Astrocyte of the hippocampus (primary cell): Measurements from ENCODE around the gene TRAF3IP1.
"Not testable (repeated sequence)": the region's sequence is repeated elsewhere in the genome, so short reads cannot be mapped to it uniquely, and the experiment has no call there.

Experiments
- DNase-seq: peaks from one replicate; pipeline ENCODE4 v3.0.0; 2011; ENCODE audit warnings: low read depth, low spot score

Gene TRAF3IP1

DNA sequence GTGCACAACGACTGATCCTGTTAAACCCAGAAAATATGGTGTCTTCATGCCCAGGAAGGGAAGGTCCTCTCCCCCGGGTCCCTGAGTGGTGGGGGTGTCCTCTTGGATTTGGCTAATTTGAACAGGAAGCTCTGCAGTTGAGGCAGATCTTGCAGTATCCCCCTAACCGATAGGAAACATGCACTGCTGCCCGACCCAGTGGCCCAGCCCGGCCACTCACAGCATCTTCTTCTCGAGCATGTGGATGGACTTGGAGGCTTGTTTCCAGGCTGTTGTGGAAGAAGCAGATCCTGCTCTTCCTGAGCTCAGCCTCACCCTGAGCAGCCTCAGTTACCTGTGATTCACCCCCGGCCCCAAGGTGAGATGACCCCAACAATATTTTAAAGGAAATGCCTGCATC is 60.0 kb downstream of the TRAF3IP1 start:
- no peak for DNase-seq

DNA sequence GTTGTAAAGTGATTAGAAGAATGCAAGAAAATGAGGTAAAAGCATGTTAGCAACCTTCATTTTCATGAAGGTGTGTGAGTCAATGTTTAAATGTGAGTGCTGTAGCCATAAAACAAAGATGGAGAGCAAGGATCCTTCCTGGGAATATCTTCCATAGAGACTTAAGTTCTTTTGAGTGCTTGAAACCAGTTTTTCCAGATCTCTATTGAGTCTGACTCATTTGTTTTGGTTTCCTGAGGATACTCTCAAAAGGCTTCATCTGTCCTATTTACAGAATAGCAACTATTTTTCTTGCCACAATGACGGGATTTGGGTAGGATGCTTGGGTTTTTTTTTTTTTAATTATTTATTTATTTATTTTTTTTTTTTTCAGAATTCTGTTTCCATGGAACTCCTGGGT is 60.5 kb downstream of the TRAF3IP1 start:
- DNase-seq: peak; percentile 41

DNA sequence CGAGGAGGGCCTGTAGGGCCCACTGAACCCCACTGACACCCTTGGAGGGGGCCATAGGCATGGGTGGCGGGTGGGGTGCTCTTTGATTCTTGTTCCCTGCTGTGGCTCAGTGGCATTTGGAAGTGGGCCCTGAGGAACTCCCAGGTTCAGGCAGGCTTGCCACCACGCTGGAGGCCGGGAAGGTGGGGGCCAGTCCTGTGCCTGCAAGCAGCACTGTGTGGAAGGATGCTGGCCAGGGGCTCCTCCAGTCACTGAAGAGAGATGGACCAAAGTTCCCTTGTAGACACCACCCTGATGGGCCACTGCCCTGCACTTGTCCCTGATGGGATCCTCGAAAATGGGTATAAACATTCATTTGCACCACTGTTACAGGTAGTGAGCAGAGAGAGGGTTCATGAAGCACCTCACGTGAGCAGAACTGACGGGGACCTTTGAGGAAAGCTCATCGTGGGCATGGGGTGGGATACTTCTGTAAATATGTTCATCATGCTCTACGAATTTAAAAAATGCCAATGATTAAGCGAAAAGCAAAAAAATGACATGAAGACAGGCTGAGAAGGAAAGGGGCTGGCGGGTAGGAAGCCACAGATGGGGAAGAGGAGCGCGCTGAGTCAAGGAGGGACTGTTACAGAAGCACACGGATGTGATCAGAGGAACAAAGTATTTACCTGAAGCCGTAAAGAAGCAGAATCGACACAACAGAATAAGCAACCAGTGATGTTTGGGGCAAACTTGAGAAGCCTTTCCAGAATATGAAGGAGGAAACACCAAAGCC is 61.2 kb downstream of the TRAF3IP1 start:
- no peak for DNase-seq

DNA sequence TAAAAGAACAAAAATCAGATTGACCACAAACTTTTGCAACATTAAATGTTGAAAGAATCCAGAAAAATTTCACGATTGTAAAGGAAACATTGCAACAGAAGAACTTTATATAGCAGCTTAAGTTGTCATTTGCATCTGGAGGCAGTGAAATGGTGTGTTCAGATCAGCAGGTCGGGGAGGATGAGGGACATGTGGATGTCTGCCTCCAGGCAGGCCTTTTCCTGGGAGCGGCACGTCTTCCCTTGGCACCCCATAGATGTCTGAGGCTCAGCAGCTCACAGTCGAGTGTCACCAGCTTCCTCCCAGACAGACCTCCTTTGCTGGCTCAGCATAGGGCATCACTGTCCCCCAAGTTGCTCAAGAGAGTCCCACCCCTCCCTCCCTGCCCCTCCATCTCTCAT is 62.1 kb downstream of the TRAF3IP1 start:
- no peak for DNase-seq

DNA sequence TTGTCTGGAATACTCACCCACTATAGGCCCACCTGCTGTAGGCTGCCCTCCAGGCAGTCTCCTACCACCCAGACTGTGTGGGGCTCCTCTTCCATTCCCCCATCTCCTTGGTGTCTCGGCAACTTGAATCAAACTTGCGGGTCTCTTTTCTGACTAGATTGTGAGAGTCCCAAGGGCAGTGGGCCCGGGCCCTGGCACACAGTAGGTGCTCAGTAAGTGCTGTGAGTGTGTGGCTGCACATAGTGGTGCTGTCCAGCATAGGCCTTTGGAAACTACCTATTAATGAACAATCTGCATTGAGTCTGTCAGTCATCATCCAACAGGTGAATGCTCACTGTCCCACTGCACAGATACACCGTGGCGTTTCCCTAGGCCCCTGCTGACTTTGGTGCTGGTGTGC is 62.8 kb downstream of the TRAF3IP1 start:
- DNase-seq: no peak

DNA sequence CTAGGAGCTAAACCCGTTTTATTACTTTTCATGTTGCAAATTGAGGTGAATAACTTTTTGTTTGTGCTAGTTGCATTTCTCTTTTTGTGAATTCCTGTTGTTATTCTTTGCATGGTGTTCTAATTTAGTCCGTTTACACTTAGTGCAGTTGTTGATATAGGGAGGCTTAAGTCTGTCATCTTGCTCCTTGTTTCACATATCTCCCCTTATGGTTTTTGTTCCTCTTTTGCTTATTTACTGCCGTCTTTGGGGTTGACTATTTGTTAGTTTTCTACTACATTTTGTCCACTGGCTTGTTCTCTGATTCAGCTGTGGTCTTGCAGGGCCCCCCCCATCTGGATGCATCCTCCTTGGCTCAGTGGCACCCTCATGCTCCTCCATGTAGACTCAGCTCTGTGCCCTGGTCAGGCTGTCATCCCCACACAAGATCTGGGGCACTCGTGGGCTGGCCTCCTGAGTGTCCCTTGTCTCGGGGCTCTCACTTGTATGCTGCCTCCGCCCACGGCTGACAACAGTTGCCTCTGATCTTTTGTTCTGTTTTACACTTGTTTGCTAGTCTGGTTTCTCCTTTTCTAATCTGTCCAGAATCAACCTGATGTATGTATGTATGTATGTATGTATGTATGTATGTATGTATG is 63.5 kb downstream of the TRAF3IP1 start:
- DNase-seq: no peak

DNA sequence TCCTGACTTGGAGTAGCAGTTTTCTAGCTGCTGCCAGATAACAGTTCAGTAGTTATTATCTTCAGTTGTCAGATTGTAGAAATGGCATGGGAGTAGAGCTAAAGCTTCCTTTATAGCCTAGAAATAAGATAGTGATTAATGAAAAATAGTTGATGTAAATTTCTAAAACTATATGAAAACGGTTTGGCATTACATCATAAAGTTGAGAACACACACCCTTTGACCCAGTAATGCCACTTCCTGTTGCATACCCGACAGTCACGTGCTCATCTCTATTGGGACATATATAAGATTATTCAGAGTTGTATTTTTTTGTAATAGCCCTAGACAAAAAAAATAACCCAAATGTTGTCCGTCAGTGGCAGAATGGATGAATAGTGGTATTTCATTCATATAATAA is 67.0 kb downstream of the TRAF3IP1 start:
- DNase-seq: no peak

DNA sequence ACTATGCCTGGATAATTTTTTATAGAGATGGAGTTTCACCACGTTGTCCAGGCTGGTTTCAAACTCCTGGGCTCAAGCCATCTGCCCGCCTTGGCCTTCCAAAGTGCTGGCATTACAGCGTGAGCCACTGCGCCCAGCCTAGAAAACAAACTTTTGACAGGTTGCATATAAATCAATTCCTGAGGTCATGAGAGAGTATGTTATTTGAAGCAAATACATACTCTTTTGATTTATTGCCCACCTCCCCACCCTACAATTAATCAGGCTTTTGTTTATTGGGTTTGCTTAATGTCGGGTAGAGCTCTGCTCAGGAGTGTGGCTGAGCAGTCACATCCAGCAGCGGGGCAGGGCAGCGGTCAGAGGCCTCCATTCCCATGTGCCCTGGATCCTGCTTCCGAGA is 68.5 kb downstream of the TRAF3IP1 start:
- no peak for DNase-seq

DNA sequence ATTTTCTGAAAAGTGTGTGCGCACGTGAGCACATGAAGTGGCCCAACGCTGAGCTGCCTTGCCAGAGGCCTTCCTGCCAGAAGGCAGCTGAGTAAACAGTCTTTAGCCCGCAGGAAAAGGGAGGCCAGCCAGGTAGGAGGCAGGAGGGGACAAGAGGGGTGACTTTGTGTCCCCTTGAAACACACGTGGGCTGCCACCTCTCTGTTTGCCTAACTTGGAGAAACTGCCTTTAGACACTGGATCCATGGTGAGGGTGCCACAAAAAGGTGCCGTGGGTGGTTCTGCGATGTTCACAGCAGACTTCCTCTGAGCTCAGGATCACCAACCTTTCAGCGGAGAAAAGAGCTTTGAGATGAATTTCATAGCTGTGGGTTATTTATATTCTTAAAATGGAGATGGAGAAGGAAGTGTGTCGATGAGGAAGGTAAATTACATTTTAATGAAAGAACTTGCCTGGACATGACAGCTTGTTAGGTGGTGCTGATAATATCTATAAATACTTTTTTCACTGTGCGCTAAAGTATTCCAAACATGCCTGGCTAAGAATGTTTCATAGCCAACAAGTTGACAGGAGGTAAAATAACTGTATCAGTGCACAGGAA is 69.8 kb downstream of the TRAF3IP1 start:
- peak; percentile 48 for DNase-seq

DNA sequence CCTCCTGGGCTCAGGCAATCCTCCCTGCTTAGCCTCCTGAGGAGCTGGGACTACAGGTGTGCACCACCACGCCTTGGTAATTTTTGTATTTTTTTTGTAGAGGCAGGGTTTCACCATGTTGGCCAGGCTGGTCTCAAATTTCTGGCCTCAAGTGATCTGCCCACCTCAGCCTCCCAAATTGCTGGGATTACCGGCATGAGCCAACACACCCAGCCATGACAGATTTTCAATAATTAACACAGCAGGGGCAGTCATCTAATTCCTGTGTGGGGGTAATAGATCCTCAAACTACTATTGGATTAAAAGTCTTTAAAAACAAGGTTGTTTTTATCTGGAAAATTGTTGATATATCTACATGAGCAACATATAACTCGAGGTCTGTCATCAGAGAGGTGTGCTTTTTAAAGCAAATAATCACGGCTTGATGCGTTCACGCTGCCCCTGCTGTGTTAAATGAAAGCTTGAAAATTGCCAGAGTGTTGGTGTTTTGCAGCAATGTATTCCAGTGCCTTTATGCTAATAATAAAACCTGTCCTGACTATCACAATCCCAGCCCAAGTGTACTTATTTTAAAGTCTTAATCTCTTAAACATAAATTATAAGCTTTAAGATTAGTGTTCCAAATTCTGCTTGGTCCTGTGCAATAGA is 70.8 kb downstream of the TRAF3IP1 start:
- no peak for DNase-seq

DNA sequence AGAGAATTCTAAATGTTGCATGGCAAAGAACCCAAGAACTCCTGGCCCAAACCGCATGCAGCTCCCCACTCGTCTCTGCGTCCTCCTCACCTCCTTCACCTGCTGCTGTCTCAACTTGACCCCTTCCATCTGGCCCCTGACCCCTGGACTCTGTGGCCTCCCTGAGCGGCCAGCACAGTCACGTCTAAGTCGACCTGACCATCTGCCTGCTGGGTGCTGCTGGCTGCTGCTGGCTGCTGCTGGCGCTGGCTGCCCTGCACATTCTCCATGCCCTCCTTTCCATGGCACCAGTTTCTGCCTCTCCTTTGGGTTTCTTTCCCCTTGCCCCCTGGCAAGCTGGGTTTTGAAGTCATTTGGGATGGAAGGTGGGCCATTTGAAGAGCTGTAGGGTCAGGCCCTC is 76.3 kb downstream of the TRAF3IP1 start:
- no peak for DNase-seq

DNA sequence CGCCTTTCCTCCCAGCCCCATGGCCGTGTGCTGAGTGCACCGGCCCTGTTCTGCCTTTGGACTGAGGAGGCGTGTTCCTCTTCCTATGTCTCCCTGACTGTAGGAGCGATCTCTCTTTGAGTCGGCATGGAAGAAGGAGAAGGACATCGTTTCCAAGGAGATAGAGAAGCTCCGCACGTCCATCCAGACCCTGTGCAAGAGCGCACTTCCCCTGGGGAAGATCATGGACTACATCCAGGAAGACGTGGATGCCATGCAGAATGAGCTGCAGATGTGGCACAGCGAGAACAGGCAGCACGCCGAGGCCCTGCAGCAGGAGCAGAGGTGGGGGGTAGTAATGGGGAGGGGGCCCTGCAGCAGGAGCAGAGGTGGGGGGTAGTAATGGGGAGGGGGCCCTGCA is 77.0 kb downstream of the TRAF3IP1 start:
- no peak for DNase-seq

DNA sequence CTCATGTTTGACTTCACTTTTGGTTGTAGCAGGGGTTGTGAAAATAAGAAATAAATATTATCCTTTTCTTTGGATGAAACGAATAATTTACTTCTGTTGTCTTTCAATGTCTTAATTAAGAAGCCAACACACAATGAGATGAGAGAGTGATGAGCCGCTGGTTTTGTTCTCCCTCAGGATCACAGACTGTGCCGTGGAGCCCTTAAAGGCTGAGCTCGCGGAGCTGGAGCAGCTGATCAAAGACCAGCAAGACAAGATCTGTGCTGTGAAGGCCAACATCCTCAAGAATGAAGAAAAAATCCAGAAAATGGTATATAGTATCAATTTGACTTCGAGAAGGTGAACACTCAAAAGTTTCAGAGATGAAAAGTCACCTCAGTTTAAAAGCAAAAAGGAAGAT is 78.3 kb downstream of the TRAF3IP1 start:
- no peak for DNase-seq

DNA sequence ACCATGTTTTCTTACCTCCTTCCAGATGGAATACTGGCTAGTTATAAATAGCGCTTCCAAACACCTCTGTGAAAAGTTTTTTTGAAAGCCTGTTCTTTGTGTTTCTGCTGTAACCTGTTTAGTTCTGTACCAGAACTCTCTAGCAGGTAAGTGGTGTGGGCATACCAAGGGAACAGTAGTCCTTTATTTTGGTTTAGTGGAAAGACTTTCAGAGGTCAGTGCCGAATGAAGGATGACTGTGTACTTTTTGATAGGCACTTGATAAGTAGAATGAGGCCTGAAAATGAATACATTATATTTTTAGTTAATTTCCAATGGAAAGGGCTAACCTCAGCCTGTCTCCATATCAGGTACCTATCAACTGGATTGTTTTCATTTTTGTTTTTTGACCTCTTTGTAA is 78.8 kb downstream of the TRAF3IP1 start:
- DNase-seq: no peak

DNA sequence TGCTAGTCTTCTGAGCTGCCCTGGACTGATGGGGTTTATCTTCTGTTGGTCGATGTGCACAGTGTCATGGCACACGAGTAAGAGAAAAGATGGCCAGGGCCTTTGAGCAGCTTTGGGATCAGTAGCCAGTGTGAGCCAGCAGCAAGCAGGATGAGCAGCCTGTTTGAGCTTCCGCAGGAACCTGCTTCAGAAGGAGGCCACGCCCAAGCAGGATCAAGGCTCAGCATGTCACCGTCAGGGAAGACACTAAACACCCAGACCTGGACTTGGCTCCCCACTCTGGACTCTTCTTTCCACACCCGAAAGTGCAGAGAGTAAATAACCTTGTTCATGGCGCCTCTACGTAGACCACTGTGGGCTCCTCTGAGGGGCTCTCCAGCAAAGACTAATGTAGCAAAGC is 81.2 kb downstream of the TRAF3IP1 start:
- DNase-seq: no peak

DNA sequence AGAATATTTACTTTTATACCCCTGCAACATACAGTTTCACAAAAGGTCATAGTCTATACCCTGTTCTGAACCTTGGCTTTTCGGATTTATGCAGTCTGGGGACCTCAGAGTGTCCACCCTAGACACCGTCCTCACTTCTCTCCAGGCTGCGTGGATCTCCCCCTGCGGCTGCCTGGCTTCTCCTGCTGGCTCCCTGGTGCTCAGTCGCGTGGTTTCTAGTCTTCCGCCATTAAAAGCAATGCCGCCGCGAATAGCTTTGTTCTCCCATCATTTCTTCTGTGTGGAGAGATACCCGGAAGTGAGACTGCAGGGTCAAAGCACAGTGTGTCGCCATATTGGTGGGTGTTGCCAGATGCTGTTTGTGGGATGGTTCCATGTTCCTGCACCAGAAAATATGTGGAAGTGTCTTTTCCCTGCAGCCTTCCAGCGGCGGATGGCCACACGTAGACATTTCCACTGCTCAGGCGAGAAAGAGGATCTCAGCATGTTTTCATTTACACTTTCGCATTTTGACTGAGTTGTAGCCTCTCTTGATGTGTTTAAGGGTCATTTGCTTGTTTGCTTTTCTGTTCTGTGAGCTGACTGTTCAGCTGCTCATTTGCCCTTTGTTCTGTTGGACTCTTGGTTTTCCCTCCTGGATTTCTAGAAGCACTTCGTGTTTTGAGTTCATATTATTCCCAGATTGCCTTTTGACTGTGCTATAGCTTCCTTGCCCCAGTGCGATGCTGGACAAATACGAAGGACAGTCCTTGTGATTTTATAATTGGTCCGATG is 83.5 kb downstream of the TRAF3IP1 start:
- DNase-seq: no peak

DNA sequence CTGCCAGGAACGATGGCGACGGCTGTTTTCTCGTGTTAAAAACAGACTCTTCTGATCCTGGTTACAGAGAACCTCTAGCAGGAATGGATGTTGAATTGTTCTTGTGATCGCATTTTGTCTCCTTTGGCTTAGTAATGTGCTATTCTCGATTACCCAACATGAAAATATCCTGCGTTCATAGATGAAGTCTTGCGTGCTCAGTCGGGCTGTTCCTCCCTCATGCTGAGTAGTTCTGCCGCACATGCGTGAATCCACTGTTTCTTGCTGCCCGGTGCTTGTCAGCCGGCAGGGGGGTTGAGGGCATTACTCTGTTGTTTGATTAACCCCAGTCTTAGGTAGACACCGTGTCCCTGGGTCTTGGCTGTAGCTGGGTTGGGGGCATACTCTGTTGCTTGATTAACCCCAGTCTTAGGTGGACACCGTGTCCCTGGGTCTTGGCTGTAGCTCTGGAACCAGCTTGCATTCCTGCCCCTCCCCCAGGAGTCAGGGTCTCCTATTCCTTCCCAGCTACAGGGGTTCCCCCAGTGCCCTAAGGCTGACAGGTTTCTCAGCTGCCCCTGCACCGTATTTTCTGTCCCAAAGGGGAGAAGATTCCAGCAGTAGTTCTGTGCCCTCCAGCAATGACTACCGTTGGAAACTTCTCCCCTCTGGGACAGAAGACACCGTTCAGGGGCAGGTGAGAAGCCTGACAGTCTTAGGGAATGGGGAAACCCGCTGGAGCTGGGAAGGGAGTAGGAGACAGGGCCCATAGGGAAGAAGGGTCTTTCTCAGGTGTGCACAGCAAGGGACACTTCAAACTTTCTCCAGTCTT is 84.3 kb downstream of the TRAF3IP1 start:
- no peak for DNase-seq

DNA sequence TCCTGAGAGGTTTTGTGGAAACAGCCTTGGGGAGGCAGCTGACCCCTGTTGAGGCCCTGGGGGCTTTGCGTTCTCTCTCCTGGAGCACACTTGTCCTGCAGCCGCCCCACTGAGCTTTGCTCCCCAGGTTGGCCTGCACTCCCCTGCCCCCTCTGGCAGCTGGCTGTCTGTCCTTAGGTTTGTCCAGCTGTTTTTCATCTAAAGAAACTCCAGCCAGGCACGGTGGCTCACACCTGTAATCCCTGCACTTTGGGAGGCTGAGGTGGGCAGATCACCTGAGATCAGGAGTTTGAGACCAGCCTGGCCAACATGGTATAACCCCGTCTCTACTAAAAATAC is 84.9 kb downstream of the TRAF3IP1 start:
- not testable (repeated sequence) for DNase-seq

DNA sequence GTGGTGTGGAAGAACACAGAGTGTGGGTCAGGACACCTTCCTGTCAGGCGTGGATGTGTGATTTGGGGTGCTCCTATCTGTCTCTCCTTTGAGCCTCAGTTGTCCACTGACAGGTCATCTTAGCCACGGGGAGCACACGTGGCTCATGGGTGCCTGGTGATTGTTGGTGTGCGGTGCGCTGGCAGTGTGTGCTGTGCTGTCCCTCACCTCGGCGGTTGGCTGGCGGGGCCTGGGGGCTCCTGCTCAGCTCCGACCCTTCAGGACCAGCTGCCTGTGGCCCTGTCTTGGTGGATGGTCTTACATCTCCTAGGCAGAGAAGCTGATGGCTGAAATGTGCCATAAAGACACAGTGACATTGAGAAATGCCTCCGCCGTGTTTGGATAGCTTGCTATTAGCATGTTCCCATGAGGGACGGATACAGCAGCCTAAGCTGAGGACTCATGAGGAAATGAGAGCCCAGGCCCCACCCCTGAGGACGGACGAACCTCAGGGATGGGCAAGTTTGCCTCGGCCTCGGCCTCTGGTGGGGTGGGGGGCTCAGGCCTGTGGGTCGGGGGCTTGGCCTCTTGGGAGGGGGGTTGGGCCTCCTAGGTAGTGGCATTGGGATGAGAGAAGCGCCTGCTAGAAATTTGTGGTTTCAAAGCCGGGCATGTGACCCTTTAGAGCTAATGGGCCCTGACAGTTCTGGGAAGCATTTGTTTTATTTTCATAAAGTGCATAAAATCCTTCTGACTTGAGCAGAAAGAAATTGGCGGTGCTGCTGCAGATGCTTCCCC is 86.1 kb downstream of the TRAF3IP1 start:
- no peak for DNase-seq

DNA sequence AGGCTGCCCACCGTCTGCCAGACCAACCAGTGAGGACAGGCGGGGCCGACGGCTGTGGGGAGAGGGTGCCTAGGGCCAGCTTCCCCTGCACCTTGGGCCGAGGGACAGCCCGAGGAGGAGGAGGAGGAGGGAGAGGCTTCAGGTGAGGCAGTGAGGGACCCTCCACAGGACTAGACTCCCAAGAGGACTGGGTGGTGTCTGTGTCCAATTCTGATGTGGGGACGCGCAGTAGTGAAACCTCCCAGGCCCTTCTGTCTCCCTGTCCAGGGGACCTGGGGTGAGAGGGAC is 86.6 kb downstream of the TRAF3IP1 start:
- DNase-seq: no peak

DNA sequence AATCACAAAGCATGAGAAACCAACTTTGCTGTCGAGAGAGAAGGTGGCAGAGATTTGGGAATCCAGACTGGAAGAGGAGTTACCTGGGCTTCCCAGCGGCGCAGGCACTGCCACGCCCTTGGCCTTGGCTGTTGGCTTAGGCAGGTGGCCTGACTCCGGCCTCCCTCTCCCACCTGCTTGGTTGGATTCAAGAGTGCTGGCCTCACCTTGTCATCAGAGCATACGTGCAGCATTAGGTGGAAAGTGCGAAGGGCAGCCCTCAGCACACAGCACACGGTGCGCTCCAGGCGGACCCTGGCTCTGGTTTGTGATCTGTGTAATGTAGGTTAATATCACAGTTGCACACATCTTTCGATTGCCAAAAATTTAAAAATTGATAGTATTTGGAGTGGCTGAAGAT is 87.2 kb downstream of the TRAF3IP1 start:
- no peak for DNase-seq
